Measurements from ENCODE around the gene TMEM244.

- TF ChIP-seq CTCF (conservative IDR thresholded peaks at IDR 0.05 in 1 of 2, IDR thresholded peaks at IDR 0.05 in 1 of 2; ENCODE audit: extremely low read depth in 1 of 2, insufficient read depth in 1 of 2, low read depth in 1 of 2, low read length in 2 of 2) (no peak), EZH2 (IDR thresholded peaks at IDR 0.05; ENCODE audit: borderline replicate concordance, low read length) (no peak)
Measured at GRCh38 chr6:129817821-129818220, 43.3 kb downstream of the TMEM244 start.

Measured in mammary epithelial cell (primary cell).